Stomach smooth muscle (tissue), 2 donors: ENCODE results near the gene GNAS-AS1.

Experiments
- H3K27ac ChIP-seq: one replicate; pipeline ENCODE4 v1.7.0; 2013; ENCODE audit warnings: mild to moderate bottlenecking, low read length, inconsistent platforms
- H3K27me3 ChIP-seq, 2 donors: one replicate each; pipeline ENCODE4 v1.7.0; 2013; ENCODE audit warnings: low read length in 2 of 2; ENCODE audit not compliant: insufficient read depth in 2 of 2, control insufficient read depth in 1 of 2
- H3K36me3 ChIP-seq, 2 donors: one replicate each; pipeline ENCODE4 v1.7.0; 2013; ENCODE audit warnings: low read length in 2 of 2; ENCODE audit not compliant: control insufficient read depth in 2 of 2, insufficient read depth in 2 of 2
- H3K4me1 ChIP-seq: one replicate; pipeline ENCODE4 v1.7.0; 2013; ENCODE audit warnings: low read length; ENCODE audit not compliant: control insufficient read depth, insufficient read depth
- H3K4me3 ChIP-seq, 2 donors: one replicate each; pipeline ENCODE4 v1.7.0; 2013; ENCODE audit warnings: low read length in 2 of 2
- H3K9ac ChIP-seq, 2 donors: one replicate each; pipeline ENCODE4 v1.7.0; 2013; ENCODE audit warnings: low read length in 2 of 2, mild to moderate bottlenecking in 1 of 2
- H3K9me3 ChIP-seq, 2 donors: one replicate each; pipeline ENCODE4 v1.7.0; 2013; ENCODE audit warnings: low read length in 2 of 2; ENCODE audit not compliant: control insufficient read depth in 2 of 2
- donor health status: healthy.
- donor health status: Pancreatic carcinoma.

Gene GNAS-AS1

GRCh38 chr20:58807801-58808200, 42.9 kb downstream of the GNAS-AS1 start:
- H3K36me3 ChIP-seq: no peaks in the 10 kb centered on the region
- H3K27me3 ChIP-seq: peaks cover 0 to 8% of the 10 kb centered on the region in 2 donors
- no peaks in the 10 kb centered on the region for H3K4me1 ChIP-seq
- H3K9me3 ChIP-seq: peaks cover 0 to 2% of the 10 kb centered on the region in 2 donors
- no peak overlapping the region for H3K9ac ChIP-seq
- no peak overlapping the region for H3K4me3 ChIP-seq
- no peak overlapping the region for H3K27ac ChIP-seq

- no peak overlapping the region for H3K9ac ChIP-seq
- peaks cover 0 to 6% of the 10 kb centered on the region in 2 donors for H3K27me3 ChIP-seq
- H3K4me1 ChIP-seq: no peaks in the 10 kb centered on the region
- no peak overlapping the region for H3K4me3 ChIP-seq
- H3K36me3 ChIP-seq: no peaks in the 10 kb centered on the region
- no peaks in the 10 kb centered on the region for H3K9me3 ChIP-seq
- no peak overlapping the region for H3K27ac ChIP-seq
Observed at GRCh38 chr20:58803533-58803932, 47.2 kb downstream of the GNAS-AS1 start.

GRCh38 chr20:58802061-58802460, 48.6 kb downstream of the GNAS-AS1 start:
- Histone ChIP-seq H3K27me3 (peaks cover 0 to 6% of the 10 kb centered on the region in 2 donors), H3K27ac (no peak overlapping the region), H3K9me3 (no peaks in the 10 kb centered on the region)

GRCh38 chr20:58800134-58800871, 50.4 kb downstream of the GNAS-AS1 start:
- no peaks in the 10 kb centered on the region for H3K36me3 ChIP-seq
- H3K9ac ChIP-seq: no peak overlapping the region
- H3K27ac ChIP-seq: no peak overlapping the region
- no peaks in the 10 kb centered on the region for H3K9me3 ChIP-seq
- no peak overlapping the region for H3K4me3 ChIP-seq
- peaks cover 0 to 6% of the 10 kb centered on the region in 2 donors for H3K27me3 ChIP-seq
- H3K4me1 ChIP-seq: no peaks in the 10 kb centered on the region

More at GRCh38 chr20:58802061-58802460, 48.6 kb downstream of the GNAS-AS1 start:
- H3K36me3 ChIP-seq: no peaks in the 10 kb centered on the region
- no peaks in the 10 kb centered on the region for H3K4me1 ChIP-seq
- no peak overlapping the region for H3K4me3 ChIP-seq
- H3K9ac ChIP-seq: no peak overlapping the region

GRCh38 chr20:58797371-58798338, 53.0 kb downstream of the GNAS-AS1 start:
- no peak overlapping the region for H3K9ac ChIP-seq
- H3K27me3 ChIP-seq: no peaks in the 10 kb centered on the region

GRCh38 chr20:58795923-58796245, 54.8 kb downstream of the GNAS-AS1 start:
- Histone ChIP-seq H3K9me3 (no peaks in the 10 kb centered on the region), H3K4me1 (no peaks in the 10 kb centered on the region), H3K4me3 (no peak overlapping the region), H3K36me3 (no peaks in the 10 kb centered on the region), H3K27me3 (no peaks in the 10 kb centered on the region), H3K9ac (no peak overlapping the region), H3K27ac (no peak overlapping the region)

More at GRCh38 chr20:58797371-58798338, 53.0 kb downstream of the GNAS-AS1 start:
- Histone ChIP-seq H3K4me1 (no peaks in the 10 kb centered on the region), H3K9me3 (no peaks in the 10 kb centered on the region), H3K27ac (no peak overlapping the region), H3K36me3 (no peaks in the 10 kb centered on the region), H3K4me3 (no peak overlapping the region)

- H3K27ac ChIP-seq: no peak overlapping the region
- H3K4me3 ChIP-seq: no peak overlapping the region
- H3K9me3 ChIP-seq: no peaks in the 10 kb centered on the region
- H3K27me3 ChIP-seq: peaks cover 0 to 2% of the 10 kb centered on the region in 2 donors
- no peaks in the 10 kb centered on the region for H3K36me3 ChIP-seq
- H3K9ac ChIP-seq: no peak overlapping the region
- H3K4me1 ChIP-seq: no peaks in the 10 kb centered on the region
Observed at GRCh38 chr20:58795181-58795922, 55.4 kb downstream of the GNAS-AS1 start.

- H3K9ac ChIP-seq: no peak overlapping the region
- no peaks in the 10 kb centered on the region for H3K4me1 ChIP-seq
- no peak overlapping the region for H3K27ac ChIP-seq
- H3K36me3 ChIP-seq: no peaks in the 10 kb centered on the region
- no peaks in the 10 kb centered on the region for H3K9me3 ChIP-seq
- no peak overlapping the region for H3K4me3 ChIP-seq
- peaks cover 0 to 2% of the 10 kb centered on the region in 2 donors for H3K27me3 ChIP-seq
Observed at GRCh38 chr20:58794510-58795180, 56.1 kb downstream of the GNAS-AS1 start.

GRCh38 chr20:58793512-58794420, 56.9 kb downstream of the GNAS-AS1 start:
- Histone ChIP-seq H3K27me3 (peaks cover 0 to 3% of the 10 kb centered on the region in 2 donors), H3K36me3 (no peaks in the 10 kb centered on the region), H3K4me1 (no peaks in the 10 kb centered on the region), H3K9me3 (no peaks in the 10 kb centered on the region), H3K4me3 (no peak overlapping the region), H3K9ac (no peak overlapping the region), H3K27ac (no peak overlapping the region)
